Embryonic facial prominence (tissue), 1 donor: ENCODE measurements around the gene EVA1B.

Experiments used
- DNase-seq: peaks from one replicate; pipeline ENCODE4 v3.0.0-alpha.2; 2016; ENCODE audit errors: extremely low spot score

EVA1B gene

GRCh38 chr1:36346741-36347370 is 23.4 kb upstream of the EVA1B start:
- DNase-seq = no peak

GRCh38 chr1:36345353-36345752 is 21.9 kb upstream of the EVA1B start:
- DNase-seq = no peak

GRCh38 chr1:36344395-36344680 is 20.9 kb upstream of the EVA1B start:
- DNase-seq = no peak

- no peak for DNase-seq
Observed at GRCh38 chr1:36343651-36344394, 20.4 kb upstream of the EVA1B start.

- DNase-seq = no peak
Observed at GRCh38 chr1:36342426-36343185, 19.2 kb upstream of the EVA1B start.

- DNase-seq = no peak
Observed at GRCh38 chr1:36341626-36342320, 18.3 kb upstream of the EVA1B start.

GRCh38 chr1:36339615-36340014 is 16.2 kb upstream of the EVA1B start:
- no peak for DNase-seq

- DNase-seq = no peak
Observed at GRCh38 chr1:36339215-36339614, 15.8 kb upstream of the EVA1B start.

GRCh38 chr1:36337830-36338229 is 14.4 kb upstream of the EVA1B start:
- DNase-seq = no peak

GRCh38 chr1:36330940-36331339 is 7.5 kb upstream of the EVA1B start:
- no peak for DNase-seq

- no peak for DNase-seq
Observed at GRCh38 chr1:36329817-36330216, 6.4 kb upstream of the EVA1B start.

- no peak for DNase-seq
Observed at GRCh38 chr1:36328713-36329112, 5.3 kb upstream of the EVA1B start.

- DNase-seq = no peak
Observed at GRCh38 chr1:36328088-36328480, 4.6 kb upstream of the EVA1B start.

GRCh38 chr1:36327421-36328087 is 4.1 kb upstream of the EVA1B start:
- DNase-seq = no peak

- no peak for DNase-seq
Observed at GRCh38 chr1:36326499-36326898, 3.1 kb upstream of the EVA1B start.

- DNase-seq = no peak
Observed at GRCh38 chr1:36324353-36324703, 883 bp upstream of the EVA1B start.

GRCh38 chr1:36322786-36323635 is 434 bp downstream of the EVA1B start:
- no peak for DNase-seq

- DNase-seq = no peak
Observed at GRCh38 chr1:36322041-36322785, 1.2 kb downstream of the EVA1B start.

GRCh38 chr1:36321119-36321951 is 2.1 kb downstream of the EVA1B start:
- DNase-seq = peak; percentile 84

GRCh38 chr1:36320767-36321118 is 2.7 kb downstream of the EVA1B start:
- no peak for DNase-seq
